ENCODE measurements around the gene ELMO1.

The ELMO1 gene

GRCh38 chr7:37070471-37070870, 378.2 kb downstream of the ELMO1 start:
- no peak for DNase-seq (ENCODE audit: low read depth in 2 of 2, low spot score in 1 of 2)

GRCh38 chr7:37070031-37070430, 378.6 kb downstream of the ELMO1 start:
- DNase-seq (ENCODE audit: low read depth in 2 of 2, low spot score in 1 of 2) = no peak

- DNase-seq (ENCODE audit: low read depth in 2 of 2, low spot score in 1 of 2) = no peak
These were observed 379.3 kb downstream of the ELMO1 start for GRCh38 chr7:37069336-37069735.

- DNase-seq (ENCODE audit: low read depth in 2 of 2, low spot score in 1 of 2) = no peak
These were observed 379.8 kb downstream of the ELMO1 start for GRCh38 chr7:37068902-37069301.

GRCh38 chr7:37068038-37068437, 380.6 kb downstream of the ELMO1 start:
- no peak for DNase-seq (ENCODE audit: low read depth in 2 of 2, low spot score in 1 of 2)

- DNase-seq (ENCODE audit: low read depth in 2 of 2, low spot score in 1 of 2) = no peak
These were observed 382.8 kb downstream of the ELMO1 start for GRCh38 chr7:37065779-37066271.

- DNase-seq (ENCODE audit: low read depth in 2 of 2, low spot score in 1 of 2) = no peak
These were observed 386.2 kb downstream of the ELMO1 start for GRCh38 chr7:37062560-37062859.

- DNase-seq (ENCODE audit: low read depth in 2 of 2, low spot score in 1 of 2) = no peak
These were observed 386.7 kb downstream of the ELMO1 start for GRCh38 chr7:37061849-37062559.

- DNase-seq (ENCODE audit: low read depth in 2 of 2, low spot score in 1 of 2) = no peak
These were observed 392.3 kb downstream of the ELMO1 start for GRCh38 chr7:37056234-37056912.

- DNase-seq (ENCODE audit: low read depth in 2 of 2, low spot score in 1 of 2) = no peak
These were observed 393.9 kb downstream of the ELMO1 start for GRCh38 chr7:37054624-37055241.

GRCh38 chr7:37052705-37053104, 396.0 kb downstream of the ELMO1 start:
- DNase-seq (ENCODE audit: low read depth in 2 of 2, low spot score in 1 of 2) = no peak

- DNase-seq (ENCODE audit: low read depth in 2 of 2, low spot score in 1 of 2) = no peak
These were observed 397.9 kb downstream of the ELMO1 start for GRCh38 chr7:37050801-37051200.

GRCh38 chr7:37048674-37049073, 400.0 kb downstream of the ELMO1 start:
- DNase-seq (ENCODE audit: low read depth in 2 of 2, low spot score in 1 of 2) = no peak

- no peak for DNase-seq (ENCODE audit: low read depth in 2 of 2, low spot score in 1 of 2)
These were observed 401.4 kb downstream of the ELMO1 start for GRCh38 chr7:37047260-37047659.

- DNase-seq (ENCODE audit: low read depth in 2 of 2, low spot score in 1 of 2) = no peak
These were observed 402.1 kb downstream of the ELMO1 start for GRCh38 chr7:37046531-37047079.

GRCh38 chr7:37045681-37046179, 402.9 kb downstream of the ELMO1 start:
- no peak for DNase-seq (ENCODE audit: low read depth in 2 of 2, low spot score in 1 of 2)

GRCh38 chr7:37041461-37041860, 407.2 kb downstream of the ELMO1 start:
- no peak for DNase-seq (ENCODE audit: low read depth in 2 of 2, low spot score in 1 of 2)

GRCh38 chr7:37040330-37040729, 408.3 kb downstream of the ELMO1 start:
- DNase-seq (ENCODE audit: low read depth in 2 of 2, low spot score in 1 of 2) = no peak

GRCh38 chr7:37039131-37039749, 409.4 kb downstream of the ELMO1 start:
- DNase-seq (ENCODE audit: low read depth in 2 of 2, low spot score in 1 of 2) = no peak

GRCh38 chr7:37038706-37039105, 410.0 kb downstream of the ELMO1 start:
- no peak for DNase-seq (ENCODE audit: low read depth in 2 of 2, low spot score in 1 of 2)

GRCh38 chr7:37037286-37037685, 411.4 kb downstream of the ELMO1 start:
- DNase-seq (ENCODE audit: low read depth in 2 of 2, low spot score in 1 of 2) = no peak
